ENCODE measurements around the gene DGAT2L6. TPM values are rescaled to one million over a fixed set of nuclear protein-coding genes. Genes with fewer than 3 reads are reported as not detected.

The DGAT2L6 gene
- polyA plus RNA-seq, 1 of the 3 experiments (the other 2 are of a cell fraction): 0.05 TPM

- Histone ChIP-seq H3K27me3 (ENCODE audit: insufficient read depth) (no peaks in the 10 kb centered on the region; the same call in 1 of the 2 replicates), H3K9ac (no peak overlapping the region), H3K4me3 (ENCODE audit: low read depth in 2 of 2, low read length in 1 of 2) (no peak overlapping the region), H4K20me1 (ENCODE audit: insufficient read depth) (no peaks in the 10 kb centered on the region), H3K27ac (ENCODE audit: low read depth in 2 of 2, low read length in 1 of 2) (no peak overlapping the region), H3K4me2 (no peak overlapping the region), H3F3A (replicated peaks; ENCODE audit: insufficient read depth) (no peaks in the 10 kb centered on the region), H3K9me3 (no peaks in the 10 kb centered on the region), H3K4me1 (ENCODE audit: control insufficient read depth in 1 of 2, insufficient read depth in 2 of 2, low read depth in 1 of 2, low read length in 1 of 2) (no peaks in the 10 kb centered on the region), H3K36me3 (replicated peaks in 1 of 2; ENCODE audit: control insufficient read depth in 1 of 2, insufficient read depth in 2 of 2, low read length in 1 of 2) (no peaks in the 10 kb centered on the region), H3K79me2 (ENCODE audit: insufficient read depth) (no peaks in the 10 kb centered on the region), H2AFZ (ENCODE audit: low read depth) (no peak overlapping the region), H3K9me2 (no peaks in the 10 kb centered on the region)
- CTCF ChIA-PET: no interaction called here
- no peak for DNase-seq
- POLR2A ChIA-PET: no interaction called here
- WGBS (ENCODE audit: low lambda C conversion rate): 52% methylated on average over 1 of the region's 1 CpG
- no peak for TF ChIP-seq MXI1 (IDR thresholded peaks at IDR 0.05; ENCODE audit: low read depth, low read length)
- TF ChIP-seq, protein P1, sequence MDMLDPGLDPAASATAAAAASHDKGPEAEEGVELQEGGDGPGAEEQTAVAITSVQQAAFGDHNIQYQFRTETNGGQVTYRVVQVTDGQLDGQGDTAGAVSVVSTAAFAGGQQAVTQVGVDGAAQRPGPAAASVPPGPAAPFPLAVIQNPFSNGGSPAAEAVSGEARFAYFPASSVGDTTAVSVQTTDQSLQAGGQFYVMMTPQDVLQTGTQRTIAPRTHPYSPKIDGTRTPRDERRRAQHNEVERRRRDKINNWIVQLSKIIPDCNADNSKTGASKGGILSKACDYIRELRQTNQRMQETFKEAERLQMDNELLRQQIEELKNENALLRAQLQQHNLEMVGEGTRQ (IDR thresholded peaks at IDR 0.05; ENCODE audit: borderline replicate concordance, low read depth, low read length): no peak
- TF ChIP-seq, protein P2, sequence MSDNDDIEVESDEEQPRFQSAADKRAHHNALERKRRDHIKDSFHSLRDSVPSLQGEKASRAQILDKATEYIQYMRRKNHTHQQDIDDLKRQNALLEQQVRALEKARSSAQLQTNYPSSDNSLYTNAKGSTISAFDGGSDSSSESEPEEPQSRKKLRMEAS (IDR thresholded peaks at IDR 0.05; ENCODE audit: low read depth): no peak
- TF ChIP-seq GABPA (IDR thresholded peaks at IDR 0.05; ENCODE audit: low read depth): no peak
- no peak for TF ChIP-seq NRF1 (IDR thresholded peaks at IDR 0.05; ENCODE audit: low read depth, low read length)
- no peak for TF ChIP-seq ZBTB33 (IDR thresholded peaks at IDR 0.05; ENCODE audit: borderline replicate concordance, low read depth)
- no peak for TF ChIP-seq FOXM1 (IDR thresholded peaks at IDR 0.05; ENCODE audit: low read depth)
- no peak for TF ChIP-seq FOSL2 (IDR thresholded peaks at IDR 0.05; ENCODE audit: borderline replicate concordance, low read depth)
- TF ChIP-seq TCF12 (IDR thresholded peaks at IDR 0.05): no peak
Measured at GRCh38 chrX:70254063-70254400, 76.7 kb downstream of the DGAT2L6 start.

GRCh38 chrX:70254909-70255308, 77.6 kb downstream of the DGAT2L6 start:
- Histone ChIP-seq H3K79me2 (ENCODE audit: insufficient read depth) (no peaks in the 10 kb centered on the region), H3K9ac (no peak overlapping the region), H3K9me3 (no peaks in the 10 kb centered on the region), H3K4me1 (ENCODE audit: control insufficient read depth in 1 of 2, insufficient read depth in 2 of 2, low read depth in 1 of 2, low read length in 1 of 2) (no peaks in the 10 kb centered on the region), H3K4me3 (ENCODE audit: low read depth in 2 of 2, low read length in 1 of 2) (no peak overlapping the region), H3K36me3 (replicated peaks in 1 of 2; ENCODE audit: control insufficient read depth in 1 of 2, insufficient read depth in 2 of 2, low read length in 1 of 2) (no peaks in the 10 kb centered on the region), H3F3A (replicated peaks; ENCODE audit: insufficient read depth) (no peaks in the 10 kb centered on the region), H3K27me3 (ENCODE audit: insufficient read depth) (no peaks in the 10 kb centered on the region; the same call in 1 of the 2 replicates), H2AFZ (ENCODE audit: low read depth) (no peak overlapping the region), H3K9me2 (no peaks in the 10 kb centered on the region), H4K20me1 (ENCODE audit: insufficient read depth) (no peaks in the 10 kb centered on the region), H3K27ac (ENCODE audit: low read depth in 2 of 2, low read length in 1 of 2) (no peak overlapping the region), H3K4me2 (no peak overlapping the region)
- DNase-seq: no peak
- ChIA-PET CTCF (no interaction called here), POLR2A (no interaction called here)
- 45% methylated on average over 3 of the region's 3 CpGs for WGBS (ENCODE audit: low lambda C conversion rate)
- TF ChIP-seq, protein P2 (IDR thresholded peaks at IDR 0.05; ENCODE audit: low read depth): no peak
- TF ChIP-seq EZH2phosphoT487 (IDR thresholded peaks at IDR 0.05; ENCODE audit: borderline replicate concordance, low read depth) (no peak), ELF1 (IDR thresholded peaks at IDR 0.05) (no peak), RXRA (IDR thresholded peaks at IDR 0.05; ENCODE audit: borderline replicate concordance, low read depth) (no peak), POLR2AphosphoS5 (IDR thresholded peaks at IDR 0.05; ENCODE audit: low read depth, low read length) (no peak), NFIC (IDR thresholded peaks at IDR 0.05; ENCODE audit: borderline replicate concordance) (no peak), CHD2 (IDR thresholded peaks at IDR 0.05; ENCODE audit: low read length, partially characterized antibody) (no peak), GATA2 (CRISPR knock-in tag; IDR thresholded peaks at IDR 0.05) (no peak)
- TF ChIP-seq, protein P1 (IDR thresholded peaks at IDR 0.05; ENCODE audit: borderline replicate concordance, low read depth, low read length): no peak
- TF ChIP-seq, protein P3, sequence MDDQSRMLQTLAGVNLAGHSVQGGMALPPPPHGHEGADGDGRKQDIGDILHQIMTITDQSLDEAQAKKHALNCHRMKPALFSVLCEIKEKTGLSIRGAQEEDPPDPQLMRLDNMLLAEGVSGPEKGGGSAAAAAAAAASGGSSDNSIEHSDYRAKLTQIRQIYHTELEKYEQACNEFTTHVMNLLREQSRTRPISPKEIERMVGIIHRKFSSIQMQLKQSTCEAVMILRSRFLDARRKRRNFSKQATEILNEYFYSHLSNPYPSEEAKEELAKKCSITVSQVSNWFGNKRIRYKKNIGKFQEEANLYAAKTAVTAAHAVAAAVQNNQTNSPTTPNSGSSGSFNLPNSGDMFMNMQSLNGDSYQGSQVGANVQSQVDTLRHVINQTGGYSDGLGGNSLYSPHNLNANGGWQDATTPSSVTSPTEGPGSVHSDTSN (IDR thresholded peaks at IDR 0.05): no peak
- TF ChIP-seq, protein P4, sequence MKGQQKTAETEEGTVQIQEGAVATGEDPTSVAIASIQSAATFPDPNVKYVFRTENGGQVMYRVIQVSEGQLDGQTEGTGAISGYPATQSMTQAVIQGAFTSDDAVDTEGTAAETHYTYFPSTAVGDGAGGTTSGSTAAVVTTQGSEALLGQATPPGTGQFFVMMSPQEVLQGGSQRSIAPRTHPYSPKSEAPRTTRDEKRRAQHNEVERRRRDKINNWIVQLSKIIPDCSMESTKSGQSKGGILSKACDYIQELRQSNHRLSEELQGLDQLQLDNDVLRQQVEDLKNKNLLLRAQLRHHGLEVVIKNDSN (IDR thresholded peaks at IDR 0.05; ENCODE audit: borderline replicate concordance, low read depth): no peak
- TF ChIP-seq, protein P5, sequence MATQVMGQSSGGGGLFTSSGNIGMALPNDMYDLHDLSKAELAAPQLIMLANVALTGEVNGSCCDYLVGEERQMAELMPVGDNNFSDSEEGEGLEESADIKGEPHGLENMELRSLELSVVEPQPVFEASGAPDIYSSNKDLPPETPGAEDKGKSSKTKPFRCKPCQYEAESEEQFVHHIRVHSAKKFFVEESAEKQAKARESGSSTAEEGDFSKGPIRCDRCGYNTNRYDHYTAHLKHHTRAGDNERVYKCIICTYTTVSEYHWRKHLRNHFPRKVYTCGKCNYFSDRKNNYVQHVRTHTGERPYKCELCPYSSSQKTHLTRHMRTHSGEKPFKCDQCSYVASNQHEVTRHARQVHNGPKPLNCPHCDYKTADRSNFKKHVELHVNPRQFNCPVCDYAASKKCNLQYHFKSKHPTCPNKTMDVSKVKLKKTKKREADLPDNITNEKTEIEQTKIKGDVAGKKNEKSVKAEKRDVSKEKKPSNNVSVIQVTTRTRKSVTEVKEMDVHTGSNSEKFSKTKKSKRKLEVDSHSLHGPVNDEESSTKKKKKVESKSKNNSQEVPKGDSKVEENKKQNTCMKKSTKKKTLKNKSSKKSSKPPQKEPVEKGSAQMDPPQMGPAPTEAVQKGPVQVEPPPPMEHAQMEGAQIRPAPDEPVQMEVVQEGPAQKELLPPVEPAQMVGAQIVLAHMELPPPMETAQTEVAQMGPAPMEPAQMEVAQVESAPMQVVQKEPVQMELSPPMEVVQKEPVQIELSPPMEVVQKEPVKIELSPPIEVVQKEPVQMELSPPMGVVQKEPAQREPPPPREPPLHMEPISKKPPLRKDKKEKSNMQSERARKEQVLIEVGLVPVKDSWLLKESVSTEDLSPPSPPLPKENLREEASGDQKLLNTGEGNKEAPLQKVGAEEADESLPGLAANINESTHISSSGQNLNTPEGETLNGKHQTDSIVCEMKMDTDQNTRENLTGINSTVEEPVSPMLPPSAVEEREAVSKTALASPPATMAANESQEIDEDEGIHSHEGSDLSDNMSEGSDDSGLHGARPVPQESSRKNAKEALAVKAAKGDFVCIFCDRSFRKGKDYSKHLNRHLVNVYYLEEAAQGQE (IDR thresholded peaks at IDR 0.05; ENCODE audit: low read depth, low read length): no peak
